HG03175 (cell line): ENCODE measurements around the gene TLK1.

ENCODE experiments used
- ATAC-seq: cut with Tn5 transposase; IDR thresholded peaks from one replicate; pipeline ENCODE4 v1.9.1; 2021; ENCODE audit warnings: mild to moderate bottlenecking, moderate library complexity; ENCODE audit not compliant: unreplicated experiment

TLK1 gene

GRCh38 chr2:170969872-170970496 is 190.7 kb downstream of the TLK1 start:
- no peak for ATAC-seq

DNA sequence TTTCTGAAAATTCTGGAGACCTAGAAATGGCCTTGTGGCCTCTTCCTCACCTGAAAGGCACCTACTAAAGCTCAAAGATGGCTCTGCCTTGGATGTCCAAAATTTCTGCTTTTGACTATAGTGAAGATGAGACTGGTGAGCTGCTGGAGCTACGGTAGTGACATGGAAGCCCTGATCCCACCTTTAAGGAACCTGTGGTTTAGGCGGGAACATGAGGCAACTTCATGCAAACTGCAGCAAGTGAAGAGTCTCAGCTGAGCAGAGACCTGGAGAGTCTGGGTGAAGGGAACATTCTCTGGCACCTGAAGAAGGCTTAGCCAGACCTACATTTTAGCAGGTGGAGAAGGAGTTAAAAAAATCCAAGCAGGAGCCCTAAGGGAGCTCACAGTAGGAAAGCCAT is 191.7 kb downstream of the TLK1 start:
- ATAC-seq: no peak

DNA sequence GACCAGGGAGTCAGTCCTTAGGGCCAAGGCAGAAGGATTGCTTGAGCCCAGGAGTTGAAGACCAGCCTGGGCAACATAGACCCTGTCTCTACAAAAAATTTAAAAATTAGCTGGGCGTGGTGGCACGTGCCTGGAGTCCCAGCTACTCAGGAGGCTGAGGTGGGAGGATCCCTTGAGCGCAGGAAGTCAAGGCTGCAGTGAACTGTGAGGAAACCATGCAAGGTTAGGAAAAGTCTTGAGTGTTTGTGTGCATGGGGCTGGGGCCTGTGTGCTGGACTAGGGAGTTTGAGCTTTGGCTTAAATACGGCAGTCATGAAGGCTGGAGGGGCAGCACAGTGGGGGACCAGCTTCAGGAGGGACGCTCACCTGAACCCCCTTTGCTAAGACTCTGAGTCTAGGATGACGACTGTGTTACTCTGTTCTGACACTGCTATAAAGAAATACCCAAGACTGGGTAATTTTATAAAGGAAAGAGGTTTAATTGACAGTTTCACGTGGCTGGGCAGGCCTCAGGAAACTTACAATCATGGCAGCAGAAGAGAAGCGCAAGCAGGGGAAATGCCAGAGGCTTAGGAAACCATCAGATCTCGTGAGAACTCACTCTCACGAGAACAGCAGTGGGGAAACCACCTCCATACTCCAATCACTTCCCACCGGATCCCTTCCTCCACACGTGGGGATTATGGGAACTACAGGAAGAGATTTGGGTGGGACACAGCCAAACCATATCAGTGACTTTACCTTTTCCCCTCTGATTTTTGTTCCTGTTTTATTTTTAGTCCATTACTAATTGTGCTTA is 192.3 kb downstream of the TLK1 start:
- no peak for ATAC-seq

- no peak for ATAC-seq
These were observed 193.1 kb downstream of the TLK1 start for GRCh38 chr2:170967553-170967952.

- ATAC-seq: no peak
These were observed 193.9 kb downstream of the TLK1 start for GRCh38 chr2:170966648-170967396.

DNA sequence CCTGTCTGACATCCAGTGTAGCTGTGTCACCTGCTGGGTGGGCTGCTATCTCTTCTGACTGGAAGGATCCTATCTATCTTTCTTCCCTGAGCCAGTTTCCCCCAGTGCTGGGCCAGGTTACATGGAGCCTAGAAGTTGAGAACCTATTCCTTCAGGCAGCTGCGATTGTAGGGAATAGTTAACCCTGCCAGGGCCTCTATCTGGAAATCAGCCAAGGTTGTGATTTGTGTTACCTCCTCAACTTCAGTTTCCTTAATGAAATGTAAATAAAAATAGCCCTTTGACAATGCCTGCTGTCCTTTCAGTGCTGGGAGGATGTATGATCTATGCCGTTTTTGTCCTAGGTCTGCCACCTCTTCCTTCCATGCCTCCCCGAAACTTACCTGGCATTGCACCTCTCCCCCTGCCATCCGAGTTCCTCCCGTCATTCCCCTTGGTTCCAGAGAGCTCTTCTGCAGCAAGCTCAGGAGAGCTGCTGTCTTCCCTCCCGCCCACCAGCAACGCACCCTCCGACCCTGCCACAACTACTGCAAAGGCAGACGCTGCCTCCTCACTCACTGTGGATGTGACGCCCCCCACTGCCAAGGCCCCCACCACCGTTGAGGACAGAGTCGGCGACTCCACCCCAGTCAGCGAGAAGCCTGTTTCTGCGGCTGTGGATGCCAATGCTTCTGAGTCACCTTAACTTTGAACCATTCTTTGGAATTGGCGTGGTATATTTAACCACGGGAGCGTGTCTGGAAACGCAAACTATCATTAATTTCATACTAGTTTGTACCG is 195.1 kb downstream of the TLK1 start:
- no peak for ATAC-seq

DNA sequence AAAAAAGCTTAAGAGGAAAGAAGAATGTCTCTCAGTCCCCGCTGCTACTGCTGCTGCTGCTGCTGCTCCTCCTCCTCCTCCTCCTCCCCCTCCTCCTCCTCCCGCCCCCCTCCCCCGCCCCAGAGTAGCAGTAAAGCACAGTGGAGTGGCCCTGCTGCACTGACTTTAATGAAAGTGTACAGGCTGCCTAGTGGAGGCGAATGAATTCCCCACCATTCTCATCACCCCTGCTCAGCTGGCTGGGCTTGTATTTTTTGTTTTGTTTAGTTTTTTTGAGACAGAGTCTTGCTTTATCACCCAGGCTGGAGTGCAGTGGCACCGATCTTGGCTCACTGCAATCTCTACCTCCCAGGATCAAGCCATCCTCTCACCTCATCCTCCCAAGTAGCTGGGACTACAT is 197.3 kb downstream of the TLK1 start:
- ATAC-seq: no peak

DNA sequence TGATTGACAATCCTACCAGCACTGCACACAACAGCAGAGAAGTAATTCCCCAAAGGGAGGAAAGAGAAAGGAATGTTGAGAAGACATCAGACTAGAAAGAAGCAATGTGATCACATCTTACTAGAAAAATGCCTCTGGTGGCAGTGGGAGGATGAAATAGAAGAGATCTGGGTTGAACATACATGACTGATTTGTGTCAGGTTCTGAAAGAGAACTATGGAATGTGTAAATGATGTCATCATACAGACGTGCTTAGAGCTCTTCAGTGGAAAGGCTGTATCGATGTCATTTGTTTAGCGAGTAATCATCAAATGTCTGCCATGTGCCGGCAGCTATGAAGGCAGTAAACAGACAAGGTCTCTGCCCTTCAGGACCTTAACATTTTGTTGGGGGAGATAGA is 206.8 kb downstream of the TLK1 start:
- no peak for ATAC-seq

DNA sequence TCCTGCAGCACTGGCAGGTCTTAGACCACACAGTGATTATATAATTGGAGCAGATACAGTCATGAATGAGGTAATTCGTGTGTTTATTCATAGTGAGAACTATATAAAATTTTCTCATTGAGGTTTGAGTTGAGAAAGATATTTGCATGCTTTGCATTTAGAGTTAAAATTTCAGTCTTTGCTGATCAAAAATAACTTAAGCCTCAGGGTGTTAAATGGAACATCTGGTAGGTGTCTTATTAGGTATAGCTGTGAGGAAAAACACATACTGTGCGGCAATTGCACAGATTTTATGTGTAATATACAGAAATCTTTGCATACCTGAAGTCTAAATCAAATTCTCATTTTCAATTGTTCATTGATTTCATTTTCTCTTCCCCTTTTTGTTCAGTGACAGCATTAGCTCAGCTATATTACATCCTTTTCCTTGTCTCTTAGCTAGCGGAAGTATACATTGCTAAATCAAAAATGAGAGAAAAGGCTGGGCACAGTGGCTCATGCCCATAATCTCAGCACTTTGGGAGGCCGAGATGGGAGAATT is 210.4 kb downstream of the TLK1 start:
- peak; percentile 82 for ATAC-seq

DNA sequence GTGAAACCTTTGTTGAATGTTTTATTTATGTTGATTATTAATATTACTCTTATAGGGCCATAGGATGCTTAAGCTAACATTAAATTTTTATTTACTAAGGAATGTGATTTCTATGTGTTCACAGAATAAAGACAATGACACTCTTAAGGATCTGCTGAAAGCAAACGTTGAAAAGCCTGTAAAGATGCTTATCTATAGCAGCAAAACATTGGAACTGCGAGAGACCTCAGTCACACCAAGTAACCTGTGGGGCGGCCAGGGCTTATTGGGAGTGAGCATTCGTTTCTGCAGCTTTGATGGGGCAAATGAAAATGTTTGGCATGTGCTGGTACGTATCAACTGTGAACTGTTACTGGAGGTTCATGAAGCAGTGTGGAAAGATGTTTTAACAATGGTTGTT is 211.3 kb downstream of the TLK1 start:
- no peak for ATAC-seq

DNA sequence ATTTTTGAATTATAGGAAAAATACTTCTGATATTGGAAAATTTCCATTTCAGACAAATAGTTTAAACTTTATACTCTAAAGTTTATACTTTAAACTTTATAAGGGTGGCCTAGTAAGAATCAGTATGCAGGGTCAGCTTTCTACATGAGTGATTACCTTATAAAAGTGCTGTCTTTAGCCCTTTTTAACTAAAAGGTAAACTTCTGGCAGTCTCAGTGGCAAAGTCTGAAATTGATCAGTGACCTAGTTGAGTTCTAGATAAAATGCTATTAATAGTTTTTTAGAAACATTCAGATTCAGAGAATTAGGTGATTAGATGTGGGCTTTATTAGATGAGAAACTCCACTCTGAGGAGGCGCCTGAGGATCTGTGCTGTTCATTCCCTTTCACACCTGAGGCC is 216.1 kb downstream of the TLK1 start:
- ATAC-seq: no peak

GRCh38 chr2:170943596-170943995 is 217.1 kb downstream of the TLK1 start:
- ATAC-seq: no peak

- ATAC-seq: no peak
These were observed 217.7 kb downstream of the TLK1 start for GRCh38 chr2:170943041-170943440.

- ATAC-seq: no peak
These were observed 218.1 kb downstream of the TLK1 start for GRCh38 chr2:170942615-170943014.
